ENCODE data around the gene TRAPPC11. TPM values are rescaled to one million over a fixed set of nuclear protein-coding genes. Genes with fewer than 3 reads are reported as not detected.
"Not testable (repeated sequence)": the region's sequence is repeated elsewhere in the genome, so short reads cannot be mapped to it uniquely, and the experiment has no call there.

TRAPPC11 gene
- total RNA-seq, 4 donors from 2014 or later, result 30.3 to 41.7 (median 34.0) TPM

GRCh38 chr4:183617075-183617474, 42.0 kb upstream of the TRAPPC11 start:
- 94 to 99% methylated on average over 2 of the region's 2 CpGs for WGBS, 2 donors
- no peak for DNase-seq (ENCODE audit: low spot score in 2 of 2)
- TF ChIP-seq CTCF (IDR thresholded peaks at IDR 0.05) (no peak), POLR2A (IDR thresholded peaks at IDR 0.05) (no peak)
- no peak overlapping the region for H3K4me3 ChIP-seq (ENCODE audit: low read depth, poor library complexity, severe bottlenecking)
- intact Hi-C loops (cut with DNase I; ENCODE audit: low total_unique reads), result no loop called here

- no peak for TF ChIP-seq CTCF (IDR thresholded peaks at IDR 0.05)
- TF ChIP-seq POLR2A (IDR thresholded peaks at IDR 0.05), result no peak
- DNase-seq (ENCODE audit: low spot score in 2 of 2), result no peak
- H3K4me3 ChIP-seq (ENCODE audit: low read depth, poor library complexity, severe bottlenecking), result no peak overlapping the region
- 65 to 76% methylated on average over 4 of the region's 4 CpGs for WGBS, 2 donors
- intact Hi-C loops (cut with DNase I; ENCODE audit: low total_unique reads), result no loop called here
Observed at GRCh38 chr4:183618681-183619080, 40.4 kb upstream of the TRAPPC11 start.

- WGBS, 2 donors, result 70 to 82% methylated on average over 2 of the region's 2 CpGs
- TF ChIP-seq POLR2A (IDR thresholded peaks at IDR 0.05) (no peak), CTCF (IDR thresholded peaks at IDR 0.05) (no peak)
- intact Hi-C loops (cut with DNase I; ENCODE audit: low total_unique reads), result no loop called here
- no peak for DNase-seq (ENCODE audit: low spot score in 2 of 2)
- no peak overlapping the region for H3K4me3 ChIP-seq (ENCODE audit: low read depth, poor library complexity, severe bottlenecking)
Observed at GRCh38 chr4:183620421-183620820, 38.7 kb upstream of the TRAPPC11 start.

GRCh38 chr4:183621875-183622274, 37.2 kb upstream of the TRAPPC11 start:
- intact Hi-C loops (cut with DNase I; ENCODE audit: low total_unique reads), result no loop called here
- TF ChIP-seq POLR2A (IDR thresholded peaks at IDR 0.05) (no peak), CTCF (IDR thresholded peaks at IDR 0.05) (no peak)
- no peak for DNase-seq (ENCODE audit: low spot score in 2 of 2)
- H3K4me3 ChIP-seq (ENCODE audit: low read depth, poor library complexity, severe bottlenecking), result no peak overlapping the region
- 62% methylated on average over 1 of the region's 1 CpG for WGBS, 2 donors

- 69 to 73% methylated on average over 6 of the region's 6 CpGs for WGBS, 2 donors
- TF ChIP-seq CTCF (IDR thresholded peaks at IDR 0.05) (no peak), POLR2A (IDR thresholded peaks at IDR 0.05) (no peak)
- intact Hi-C loops (cut with DNase I; ENCODE audit: low total_unique reads), result no loop called here
- no peak for DNase-seq (ENCODE audit: low spot score in 2 of 2)
- H3K4me3 ChIP-seq (ENCODE audit: low read depth, poor library complexity, severe bottlenecking), result no peak overlapping the region
Observed at GRCh38 chr4:183624548-183624947, 34.5 kb upstream of the TRAPPC11 start.

- no peak for DNase-seq (ENCODE audit: low spot score in 2 of 2)
- H3K4me3 ChIP-seq (ENCODE audit: low read depth, poor library complexity, severe bottlenecking), result no peak overlapping the region
- WGBS, 2 donors, result 79 to 81% methylated on average over 6 of the region's 6 CpGs
- no peak for TF ChIP-seq POLR2A (IDR thresholded peaks at IDR 0.05)
- no peak for TF ChIP-seq CTCF (IDR thresholded peaks at IDR 0.05)
- intact Hi-C loops (cut with DNase I; ENCODE audit: low total_unique reads), result no loop called here
Observed at GRCh38 chr4:183626168-183626567, 32.9 kb upstream of the TRAPPC11 start.

- intact Hi-C loops (cut with DNase I; ENCODE audit: low total_unique reads); H3K4me3 ChIP-seq (ENCODE audit: low read depth, poor library complexity, severe bottlenecking); DNase-seq (ENCODE audit: low spot score in 2 of 2): not testable (repeated sequence)
- WGBS, 2 donors, result 84 to 93% methylated on average over 5 of the region's 5 CpGs
Observed at GRCh38 chr4:183627286-183627685, 31.8 kb upstream of the TRAPPC11 start.
